IMR-90 (cell line): ENCODE results near the gene GRB10.

Experiments
- BHLHE40 ChIP-seq: fragments of 150-350 bp; IDR thresholded peaks from 2 replicates; pipeline ENCODE4 v1.6.1; 2016; ENCODE audit warnings: mild to moderate bottlenecking, low read depth, low read length
- CTCF ChIP-seq: conservative IDR thresholded peaks from 2 replicates; pipeline ENCODE4 v1.5.1; 2012; ENCODE audit warnings: mild to moderate bottlenecking, low read depth, low read length, improper control_type of control experiment
- FOS ChIP-seq: fragments of 150-350 bp; IDR thresholded peaks from 2 replicates; pipeline ENCODE4 v1.6.1; 2016; ENCODE audit warnings: low read depth, low read length
- MXI1 ChIP-seq: IDR thresholded peaks from 2 replicates; pipeline ENCODE4 v1.6.1; 2012; ENCODE audit warnings: low read depth, mild to moderate bottlenecking, low read length, moderate library complexity, borderline replicate concordance
- POLR2A ChIP-seq: IDR thresholded peaks from 2 replicates; pipeline ENCODE4 v1.6.1; 2012; ENCODE audit warnings: mild to moderate bottlenecking, low read depth, low read length
- USF2 ChIP-seq: fragments of 150-350 bp; IDR thresholded peaks from 2 replicates; pipeline ENCODE4 v1.6.1; 2017; ENCODE audit warnings: mild to moderate bottlenecking, antibody characterized with exemption, low read length, low read depth

DNA sequence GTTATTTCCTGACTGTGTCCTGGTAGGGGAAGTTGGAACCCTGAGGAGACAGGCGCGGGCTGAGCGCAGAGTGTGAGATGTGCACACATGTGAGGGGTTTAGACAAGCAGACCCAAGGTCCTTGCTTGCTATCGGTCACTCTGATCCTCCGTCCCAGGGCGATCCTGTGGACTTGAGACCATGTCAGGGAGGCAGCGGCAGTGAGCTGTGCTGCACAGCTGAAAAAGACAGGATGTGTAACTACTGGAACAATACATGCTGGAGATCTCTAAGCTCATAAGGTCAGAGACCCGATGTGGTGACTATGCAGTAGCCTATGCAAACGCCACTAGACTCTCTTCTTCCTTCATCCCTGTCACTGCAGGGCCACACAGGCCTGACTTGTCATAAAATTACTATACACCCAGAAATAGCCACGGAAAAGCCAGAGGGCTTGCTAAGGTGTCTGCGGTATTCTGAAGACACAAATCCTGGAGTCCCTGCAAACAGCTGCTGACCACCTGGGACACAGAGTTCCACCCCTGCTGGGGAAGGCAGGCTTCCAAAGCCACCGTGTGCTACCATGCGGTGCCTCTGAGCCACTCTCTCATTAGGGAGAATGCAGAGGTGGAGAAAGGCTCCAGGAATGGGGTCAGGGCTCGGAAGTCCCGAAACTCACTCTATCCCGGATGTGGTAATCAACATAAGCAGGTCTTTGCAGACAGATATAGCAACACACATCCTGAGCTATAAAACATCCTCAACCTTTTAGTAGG lies 126.4 kb downstream of the GRB10 start:
- no peak for TF ChIP-seq BHLHE40
- no peak for TF ChIP-seq CTCF
- no peak for TF ChIP-seq POLR2A
- TF ChIP-seq MXI1 = no peak
- TF ChIP-seq USF2 = no peak
- no peak for TF ChIP-seq FOS
